Suprapubic skin (tissue), 3 donors: ENCODE results near the gene NEB.

ENCODE experiments used
- CTCF ChIP-seq, 2 donors: fragments of 200-600 bp in 1 of 2; fragments of 450-650 bp in 1 of 2; sonication (generic) in 1 of 2; IDR thresholded peaks; one replicate each; pipeline ENCODE4 v1.5.1; 2016 to 2019; ENCODE audit warnings: antibody characterized with exemption in 2 of 2, mild to moderate bottlenecking in 1 of 2, moderate library complexity in 1 of 2
- EP300 ChIP-seq: sonication (generic); formaldehyde crosslinking; IDR thresholded peaks from one replicate; pipeline ENCODE4 v1.6.1; 2017; ENCODE audit warnings: antibody characterized with exemption
- POLR2A ChIP-seq, 2 donors: fragments of 450-650 bp; IDR thresholded peaks; one replicate each; pipeline ENCODE4 v1.6.1; 2017; ENCODE audit warnings: antibody characterized with exemption in 2 of 2, mild to moderate bottlenecking in 2 of 2, moderate library complexity in 2 of 2

DNA sequence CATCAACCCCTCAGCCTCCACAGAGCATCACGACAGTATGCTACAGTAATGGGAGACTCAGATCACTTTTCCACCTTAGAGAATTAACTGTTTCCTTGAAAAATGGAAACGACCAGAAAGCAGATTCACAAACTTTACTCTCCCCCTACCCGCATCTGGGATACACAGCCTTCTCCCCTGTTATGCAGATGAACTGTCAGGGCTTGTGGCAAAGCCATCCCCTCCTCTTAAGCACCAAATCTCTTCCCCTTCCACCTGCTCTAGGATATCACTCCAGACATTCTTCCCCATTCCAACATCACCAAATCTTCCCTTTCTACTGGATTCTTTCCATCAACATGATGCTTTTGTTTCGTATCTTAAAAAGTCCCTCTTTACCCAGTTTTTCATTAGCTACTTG, 26.4 kb downstream of the NEB start:
- TF ChIP-seq POLR2A (IDR thresholded peaks at IDR 0.05) (no peak), CTCF (IDR thresholded peaks at IDR 0.05) (no peak), EP300 (no peak)
